H9 (cell line): Measurements from ENCODE around the gene RAD17. TPM values are rescaled to one million over a fixed set of nuclear protein-coding genes. Genes with fewer than 3 reads are reported as not detected.

Source experiments
- DNase-seq: peaks from one replicate; pipeline ENCODE4 v3.0.0-alpha.2; 2017
- H2AFZ ChIP-seq: one replicate; pipeline ENCODE4 v1.6.1; 2013; ENCODE audit warnings: mild to moderate bottlenecking, low read length, control low read depth, moderate library complexity
- H2AK5ac ChIP-seq: 2 replicates; pipeline ENCODE4 v1.6.1; 2013; ENCODE audit warnings: low read length, control low read depth, mixed read lengths; ENCODE audit not compliant: insufficient read length
- H2BK120ac ChIP-seq: one replicate; pipeline ENCODE4 v1.6.1; 2013; ENCODE audit warnings: low read depth, mild to moderate bottlenecking, low read length, control low read depth, inconsistent platforms; ENCODE audit not compliant: poor library complexity, severe bottlenecking
- H2BK12ac ChIP-seq: 2 replicates; pipeline ENCODE4 v1.6.1; 2013; ENCODE audit warnings: low read length, control low read depth, mixed read lengths, low read depth; ENCODE audit not compliant: insufficient read length
- H2BK15ac ChIP-seq: 2 replicates; pipeline ENCODE4 v1.6.1; 2013; ENCODE audit warnings: low read depth, low read length, control low read depth
- H2BK20ac ChIP-seq: one replicate; pipeline ENCODE4 v1.6.1; 2013; ENCODE audit warnings: low read depth, mild to moderate bottlenecking, low read length, control low read depth, inconsistent platforms; ENCODE audit not compliant: poor library complexity, severe bottlenecking
- H2BK5ac ChIP-seq: 2 replicates; pipeline ENCODE4 v1.6.1; 2013; ENCODE audit warnings: low read length, control low read depth, mixed read lengths; ENCODE audit not compliant: insufficient read length
- H3K14ac ChIP-seq: 2 replicates; pipeline ENCODE4 v1.6.1; 2013; ENCODE audit warnings: low read length, control low read depth; ENCODE audit not compliant: insufficient read depth
- H3K18ac ChIP-seq: 2 replicates; pipeline ENCODE4 v1.6.1; 2013; ENCODE audit warnings: low read depth, mild to moderate bottlenecking, mixed read lengths, low read length, control low read depth; ENCODE audit not compliant: insufficient read length
- H3K23ac ChIP-seq: 2 replicates; pipeline ENCODE4 v1.6.1; 2013; ENCODE audit warnings: low read length, control low read depth, mixed read lengths, low read depth; ENCODE audit not compliant: insufficient read length
- H3K23me2 ChIP-seq: 2 replicates; pipeline ENCODE4 v1.6.1; 2013; ENCODE audit warnings: low read depth, mild to moderate bottlenecking, mixed read lengths, low read length, control low read depth; ENCODE audit not compliant: insufficient read length, poor library complexity, severe bottlenecking
- H3K27ac ChIP-seq: 2 replicates; pipeline ENCODE4 v1.5.1; 2013; ENCODE audit warnings: low read length, control low read depth, mixed read lengths, low read depth; ENCODE audit not compliant: insufficient read length
- H3K27me3 ChIP-seq: 2 replicates; pipeline ENCODE4 v1.6.1; 2013; ENCODE audit warnings: low read length, control low read depth, inconsistent platforms; ENCODE audit not compliant: insufficient read depth
- H3K4ac ChIP-seq: 2 replicates; pipeline ENCODE4 v1.6.1; 2013; ENCODE audit warnings: low read depth, mild to moderate bottlenecking, control low read depth, inconsistent platforms, low read length, moderate library complexity
- H3K4me1 ChIP-seq: 2 replicates; pipeline ENCODE4 v1.6.1; 2013; ENCODE audit warnings: low read length, control low read depth, inconsistent platforms; ENCODE audit not compliant: insufficient read depth
- H3K4me2 ChIP-seq: 2 replicates; pipeline ENCODE4 v1.6.1; 2013; ENCODE audit warnings: low read length, control low read depth, mixed read lengths; ENCODE audit not compliant: insufficient read length, insufficient read depth
- H3K56ac ChIP-seq: 2 replicates; pipeline ENCODE4 v1.6.1; 2013; ENCODE audit warnings: low read depth, mild to moderate bottlenecking, mixed read lengths, low read length, control low read depth; ENCODE audit not compliant: insufficient read length
- H3K79me1 ChIP-seq: 2 replicates; pipeline ENCODE4 v1.6.1; 2013; ENCODE audit warnings: low read depth, mild to moderate bottlenecking, moderate library complexity, low read length, control low read depth, inconsistent platforms; ENCODE audit not compliant: insufficient read depth, poor library complexity, severe bottlenecking
- H3K79me2 ChIP-seq: 2 replicates; pipeline ENCODE4 v1.6.1; 2013; ENCODE audit warnings: low read length, control low read depth, inconsistent platforms; ENCODE audit not compliant: insufficient read depth
- H3K9ac ChIP-seq: 2 replicates; pipeline ENCODE4 v1.6.1; 2013; ENCODE audit warnings: low read length, control low read depth, mixed read lengths; ENCODE audit not compliant: insufficient read length; ENCODE audit errors: extremely low read depth
- H3K9me3 ChIP-seq: one replicate; pipeline ENCODE4 v1.6.1; 2013; ENCODE audit warnings: low read depth, low read length, inconsistent platforms; ENCODE audit not compliant: control insufficient read depth
- H3T11ph ChIP-seq: one replicate; pipeline ENCODE4 v1.6.1; 2013; ENCODE audit warnings: mild to moderate bottlenecking, low read length, control low read depth, inconsistent platforms
- H4K20me1 ChIP-seq: one replicate; pipeline ENCODE4 v1.6.1; 2013; ENCODE audit not compliant: control insufficient read depth, insufficient read length, insufficient read depth
- H4K5ac ChIP-seq: 2 replicates; pipeline ENCODE4 v1.6.1; 2013; ENCODE audit warnings: low read depth, mild to moderate bottlenecking, mixed read lengths, low read length, control low read depth; ENCODE audit not compliant: insufficient read length
- H4K8ac ChIP-seq: replicated peaks from 2 replicates; pipeline ENCODE4 v1.6.1; 2013; ENCODE audit warnings: low read length, control low read depth, mixed read lengths, low read depth; ENCODE audit not compliant: insufficient read length
- H4K91ac ChIP-seq: 2 replicates; pipeline ENCODE4 v1.6.1; 2013; ENCODE audit warnings: low read depth, mild to moderate bottlenecking, moderate library complexity, mixed read lengths, low read length, control low read depth; ENCODE audit not compliant: insufficient read length
- H3K27ac Mint-ChIP-seq, 3 experiments: 2 replicates in 2 of 3; 3 replicates in 1 of 3; pipeline ENCODE4 v1.8.0; 2020 to 2021; ENCODE audit warnings: mixed read lengths in 3 of 3, mild to moderate bottlenecking in 1 of 3, moderate library complexity in 1 of 3
- H3K27me3 Mint-ChIP-seq: 2 replicates; pipeline ENCODE4 v1.8.0; 2021; ENCODE audit warnings: low read depth, mild to moderate bottlenecking, moderate library complexity, mixed read lengths
- H3K36me3 Mint-ChIP-seq, 3 experiments: 2 replicates in 2 of 3; 3 replicates in 1 of 3; pipeline ENCODE4 v1.8.0; 2020 to 2021; ENCODE audit warnings: low read depth in 3 of 3, mixed read lengths in 3 of 3; ENCODE audit not compliant: insufficient read depth in 1 of 3
- H3K4me1 Mint-ChIP-seq, 2 experiments: 2 replicates each; pipeline ENCODE4 v1.8.0; 2020; ENCODE audit warnings: mixed read lengths in 2 of 2
- H3K4me3 Mint-ChIP-seq, 2 experiments: 2 replicates in 1 of 2; 3 replicates in 1 of 2; pipeline ENCODE4 v1.8.0; 2020 to 2021; ENCODE audit warnings: mild to moderate bottlenecking in 2 of 2, mixed read lengths in 2 of 2, moderate library complexity in 1 of 2
- H3K9me3 Mint-ChIP-seq, 2 experiments: 2 replicates in 1 of 2; 3 replicates in 1 of 2; pipeline ENCODE4 v1.8.0; 2020; ENCODE audit warnings: mild to moderate bottlenecking in 2 of 2, mixed read lengths in 2 of 2, moderate library complexity in 1 of 2
- total RNA-seq: library from RNA; stranded (reverse); gene quantifications from 2 replicates; pipeline ENCODE4 v1.2.1, GENCODE V29; 2021
- TF ChIP-seq, protein P1 (sequence below): fragments of 200-600 bp; sonication (generic); conservative IDR thresholded peaks from 3 replicates; pipeline ENCODE4 v1.8.0; 2021; ENCODE audit warnings: antibody characterized with exemption, mild to moderate bottlenecking

Gene RAD17
- total RNA-seq, 1 experiment from 2014 or later, result 31.9 TPM

DNA sequence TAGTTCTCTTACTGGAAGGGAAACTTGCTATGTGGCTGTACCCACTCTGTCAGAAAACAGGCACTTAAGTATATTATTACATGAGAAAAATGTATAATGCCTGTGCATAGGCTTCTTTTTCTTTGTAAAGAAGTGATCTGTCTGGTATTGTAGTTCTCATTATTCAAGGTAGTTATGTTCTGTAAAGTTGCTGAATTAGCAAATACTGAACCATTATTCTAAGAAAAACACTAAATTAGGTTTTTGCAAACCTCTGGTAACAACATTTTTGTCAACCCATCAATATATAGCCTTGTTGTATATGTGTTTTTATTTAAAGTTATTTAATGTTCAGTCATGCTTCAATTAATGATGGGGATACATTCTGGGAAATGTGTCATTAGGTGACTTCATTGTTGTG, 8.8 kb downstream of the RAD17 start:
- H3K27ac ChIP-seq, result no peak overlapping the region
- Mint-ChIP-seq H3K9me3 (no peaks in the 10 kb centered on the region), H3K36me3 (peaks cover 2 to 52% (median 42%) of the 10 kb centered on the region in 3 experiments; a peak in 6 of 7 replicates), H3K4me3 (no peak overlapping the region), H3K27ac (no peak overlapping the region), H3K4me1 (no peaks in the 10 kb centered on the region), H3K27me3 (no peaks in the 10 kb centered on the region)
- no peak overlapping the region for H4K5ac ChIP-seq
- no peak overlapping the region for H3T11ph ChIP-seq
- H3K18ac ChIP-seq, result no peak overlapping the region
- H3K79me2 ChIP-seq, result no peaks in the 10 kb centered on the region
- H2BK5ac ChIP-seq, result no peak overlapping the region
- no peak overlapping the region for H3K9ac ChIP-seq
- no peaks in the 10 kb centered on the region for H3K9me3 ChIP-seq
- no peak overlapping the region for H2AK5ac ChIP-seq
- H3K23ac ChIP-seq, result no peak overlapping the region
- no peak overlapping the region for H2BK120ac ChIP-seq
- no peak overlapping the region for H3K56ac ChIP-seq
- no peak for DNase-seq
- no peak overlapping the region for H3K14ac ChIP-seq
- no peak overlapping the region for H3K4ac ChIP-seq
- H4K91ac ChIP-seq, result no peak overlapping the region
- H3K4me1 ChIP-seq, result no peaks in the 10 kb centered on the region
- no peak overlapping the region for H3K4me2 ChIP-seq
- H2BK15ac ChIP-seq, result no peak overlapping the region
- TF ChIP-seq, protein P1, sequence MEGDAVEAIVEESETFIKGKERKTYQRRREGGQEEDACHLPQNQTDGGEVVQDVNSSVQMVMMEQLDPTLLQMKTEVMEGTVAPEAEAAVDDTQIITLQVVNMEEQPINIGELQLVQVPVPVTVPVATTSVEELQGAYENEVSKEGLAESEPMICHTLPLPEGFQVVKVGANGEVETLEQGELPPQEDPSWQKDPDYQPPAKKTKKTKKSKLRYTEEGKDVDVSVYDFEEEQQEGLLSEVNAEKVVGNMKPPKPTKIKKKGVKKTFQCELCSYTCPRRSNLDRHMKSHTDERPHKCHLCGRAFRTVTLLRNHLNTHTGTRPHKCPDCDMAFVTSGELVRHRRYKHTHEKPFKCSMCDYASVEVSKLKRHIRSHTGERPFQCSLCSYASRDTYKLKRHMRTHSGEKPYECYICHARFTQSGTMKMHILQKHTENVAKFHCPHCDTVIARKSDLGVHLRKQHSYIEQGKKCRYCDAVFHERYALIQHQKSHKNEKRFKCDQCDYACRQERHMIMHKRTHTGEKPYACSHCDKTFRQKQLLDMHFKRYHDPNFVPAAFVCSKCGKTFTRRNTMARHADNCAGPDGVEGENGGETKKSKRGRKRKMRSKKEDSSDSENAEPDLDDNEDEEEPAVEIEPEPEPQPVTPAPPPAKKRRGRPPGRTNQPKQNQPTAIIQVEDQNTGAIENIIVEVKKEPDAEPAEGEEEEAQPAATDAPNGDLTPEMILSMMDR, result no peak
- H3K23me2 ChIP-seq, result no peaks in the 10 kb centered on the region
- H2AFZ ChIP-seq, result no peak overlapping the region
- H3K27me3 ChIP-seq, result no peaks in the 10 kb centered on the region; the same call in 1 of the 2 replicates
- no peak overlapping the region for H4K8ac ChIP-seq
- H2BK20ac ChIP-seq, result no peak overlapping the region
- no peak overlapping the region for H2BK12ac ChIP-seq
- H3K79me1 ChIP-seq, result no peaks in the 10 kb centered on the region
- H4K20me1 ChIP-seq, result no peaks in the 10 kb centered on the region
